ENCODE data around the gene GPHN.

DNA sequence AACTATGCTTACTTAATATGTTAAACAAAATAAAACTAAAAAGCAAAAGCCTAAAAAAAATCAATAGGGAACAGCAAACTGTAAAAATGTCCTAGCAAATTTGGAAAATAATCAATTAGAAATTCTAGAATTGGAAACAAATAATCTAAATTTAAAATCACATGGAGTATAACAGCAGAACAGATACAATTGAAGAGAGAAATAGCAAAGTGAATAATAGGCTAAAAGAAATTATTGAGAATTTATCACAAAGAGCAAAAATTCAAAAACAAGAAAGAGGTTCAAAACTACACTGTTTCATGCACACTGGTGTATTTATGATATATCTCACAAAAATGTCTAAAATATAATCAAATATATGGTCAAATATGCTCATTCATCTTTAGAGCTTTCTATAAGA is 231.9 kb downstream of the GPHN start:
- TF ChIP-seq EP300 (IDR thresholded peaks at IDR 0.05; ENCODE audit: borderline replicate concordance) (no peak), TAF1 (IDR thresholded peaks at IDR 0.05; ENCODE audit: low read depth) (no peak)

Measured in Ishikawa (cell line).